VCaP (cell line): ENCODE data around the gene NSMCE1.

ENCODE experiments used
- H3K27ac ChIP-seq: fragments of 450-650 bp; 2 replicates; pipeline ENCODE4 v1.5.1; 2017
- CTCF ChIP-seq: fragments of 450-650 bp; conservative IDR thresholded peaks from 2 replicates; pipeline ENCODE4 v1.5.1; 2017; ENCODE audit warnings: mild to moderate bottlenecking, moderate library complexity

NSMCE1 gene

DNA sequence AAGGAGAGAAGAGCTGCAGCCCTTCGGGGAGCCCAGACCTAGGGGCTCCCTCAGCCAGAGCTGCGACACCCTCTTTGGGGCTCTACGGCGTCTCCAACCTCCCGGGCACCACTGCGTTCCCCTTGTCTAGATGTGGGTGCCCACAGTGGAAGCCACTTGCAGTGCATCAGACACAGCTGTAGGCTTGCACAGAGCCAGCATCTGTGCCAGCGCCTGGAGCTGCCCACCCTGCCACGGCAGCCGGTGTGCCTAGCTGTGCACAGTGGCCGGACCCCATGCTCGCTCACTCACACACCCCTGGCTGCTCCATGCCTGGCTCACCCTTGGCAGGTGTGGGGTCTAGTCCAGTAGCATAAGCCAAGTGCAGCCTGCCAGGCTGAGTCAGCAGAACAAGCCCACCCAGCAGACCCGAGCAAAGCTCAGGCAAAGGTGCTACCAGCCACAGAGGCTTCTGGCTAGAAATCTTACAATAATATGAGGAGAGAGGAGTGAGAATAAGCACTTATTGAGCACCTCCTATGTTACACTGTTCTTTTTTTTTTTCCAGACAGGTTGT lies 78.2 kb downstream of the NSMCE1 start:
- no peak overlapping the region for H3K27ac ChIP-seq
- TF ChIP-seq CTCF = no peak

DNA sequence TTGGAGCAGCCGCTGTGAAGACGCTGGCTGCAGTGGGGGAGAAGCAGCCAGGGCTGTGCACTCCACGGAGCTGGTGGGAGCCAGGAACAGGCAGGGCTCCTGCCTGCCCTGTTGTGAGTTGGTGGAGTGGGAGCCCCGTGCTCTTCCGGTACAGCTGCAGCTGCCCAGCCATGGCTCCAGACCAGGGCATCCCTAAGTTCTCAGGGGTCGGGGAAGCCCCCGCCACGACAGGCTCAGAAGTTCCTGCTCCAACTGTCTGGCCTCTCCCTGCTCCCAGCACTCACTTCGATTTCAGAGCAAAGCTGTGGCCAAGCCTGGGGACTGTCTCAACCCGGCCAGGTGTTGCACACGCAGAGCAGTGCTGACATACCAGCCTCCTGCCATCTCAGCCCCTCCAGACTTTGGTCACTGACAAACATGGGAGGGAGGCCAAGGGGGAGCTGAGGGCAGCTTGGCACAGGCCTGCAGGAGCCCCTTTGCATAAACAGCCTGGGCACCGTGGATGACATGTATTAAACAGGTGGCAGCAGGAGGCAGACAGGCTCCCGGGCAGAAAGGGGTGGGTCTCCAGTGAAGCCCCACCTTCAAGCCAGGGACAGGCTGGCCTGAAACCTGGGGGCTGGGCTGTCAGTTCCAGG lies 79.1 kb downstream of the NSMCE1 start:
- H3K27ac ChIP-seq = no peak overlapping the region
- TF ChIP-seq CTCF = no peak

DNA sequence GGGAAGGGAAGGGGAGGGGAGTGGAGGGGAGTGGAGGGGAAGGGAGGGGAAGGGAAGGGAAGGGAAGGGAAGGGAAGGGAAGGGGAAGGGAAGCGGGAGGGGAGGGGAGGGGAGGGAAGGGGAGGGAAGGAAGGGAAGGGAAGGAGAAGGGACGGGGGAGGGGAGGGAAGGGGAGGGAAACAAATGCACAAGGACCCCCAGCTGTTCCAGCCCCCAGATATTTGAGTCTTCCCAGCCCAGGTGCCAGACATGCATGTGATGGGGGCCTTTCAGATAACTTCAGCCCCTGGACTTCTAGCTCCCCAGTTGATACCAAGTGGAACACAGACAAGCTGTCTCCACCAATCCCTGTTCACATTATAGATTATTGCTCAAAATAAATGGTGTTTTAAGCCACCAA lies 79.9 kb downstream of the NSMCE1 start:
- no peak for TF ChIP-seq CTCF
- no peak overlapping the region for H3K27ac ChIP-seq

- no peak overlapping the region for H3K27ac ChIP-seq
- no peak for TF ChIP-seq CTCF
Observed at GRCh38 chr16:27185776-27186130, 82.8 kb downstream of the NSMCE1 start.

GRCh38 chr16:27182906-27183405 lies 85.6 kb downstream of the NSMCE1 start:
- TF ChIP-seq CTCF = no peak
- no peak overlapping the region for H3K27ac ChIP-seq

- TF ChIP-seq CTCF = no peak
- H3K27ac ChIP-seq = no peak overlapping the region
Observed at GRCh38 chr16:27181019-27181790, 87.4 kb downstream of the NSMCE1 start.

GRCh38 chr16:27179500-27180072 lies 89.0 kb downstream of the NSMCE1 start:
- no peak overlapping the region for H3K27ac ChIP-seq
- TF ChIP-seq CTCF = peak; percentile 25; the same call in 1 of the 2 replicates
